Nephron progenitor cell (in vitro differentiated cells): ENCODE measurements around the gene ACOT11.

Experiments used
- DNase-seq: peaks from one replicate; pipeline ENCODE4 v3.0.0; 2021
- H3K27ac Mint-ChIP-seq: 2 replicates; pipeline ENCODE4 v1.8.0; 2021; ENCODE audit warnings: mild to moderate bottlenecking, moderate library complexity, mixed read lengths
- H3K27me3 Mint-ChIP-seq: 2 replicates; pipeline ENCODE4 v1.8.0; 2021; ENCODE audit warnings: mild to moderate bottlenecking, low read depth, mixed read lengths; ENCODE audit not compliant: poor library complexity
- H3K36me3 Mint-ChIP-seq: 2 replicates; pipeline ENCODE4 v1.8.0; 2021; ENCODE audit warnings: low read depth, mixed read lengths
- H3K4me1 Mint-ChIP-seq: 2 replicates; pipeline ENCODE4 v1.8.0; 2021; ENCODE audit warnings: mixed read lengths
- H3K4me3 Mint-ChIP-seq: 2 replicates; pipeline ENCODE4 v1.8.0; 2021; ENCODE audit warnings: mild to moderate bottlenecking, moderate library complexity, mixed read lengths
- H3K9me3 Mint-ChIP-seq: 2 replicates; pipeline ENCODE4 v1.8.0; 2021; ENCODE audit warnings: mild to moderate bottlenecking, moderate library complexity, mixed read lengths
- CTCF ChIP-seq: fragments of 200-600 bp; sonication (generic); IDR thresholded peaks from 2 replicates; pipeline ENCODE4 v1.5.0; 2021; ENCODE audit warnings: antibody characterized with exemption

The ACOT11 gene

GRCh38 chr1:54548389-54549044 lies 489 bp downstream of the ACOT11 start:
- peaks cover 4% of the 10 kb centered on the region for H3K27me3 Mint-ChIP-seq
- H3K27ac Mint-ChIP-seq = no peak overlapping the region
- no peaks in the 10 kb centered on the region for H3K36me3 Mint-ChIP-seq
- DNase-seq = no peak
- no peaks in the 10 kb centered on the region for H3K9me3 Mint-ChIP-seq
- no peak overlapping the region for H3K4me3 Mint-ChIP-seq
- TF ChIP-seq CTCF = no peak
- peaks cover 40% of the 10 kb centered on the region for H3K4me1 Mint-ChIP-seq

GRCh38 chr1:54549181-54549924 lies 1.3 kb downstream of the ACOT11 start:
- TF ChIP-seq CTCF = no peak
- Mint-ChIP-seq H3K4me1 (peaks cover 32% of the 10 kb centered on the region), H3K27ac (no peak overlapping the region), H3K36me3 (no peaks in the 10 kb centered on the region), H3K9me3 (peaks cover under 1% of the 10 kb centered on the region), H3K27me3 (peaks cover 4% of the 10 kb centered on the region), H3K4me3 (no peak overlapping the region)
- no peak for DNase-seq

GRCh38 chr1:54551891-54552290 lies 3.9 kb downstream of the ACOT11 start:
- TF ChIP-seq CTCF = no peak

GRCh38 chr1:54553602-54554313 lies 5.7 kb downstream of the ACOT11 start:
- peaks cover 7% of the 10 kb centered on the region for H3K36me3 Mint-ChIP-seq

More at GRCh38 chr1:54551891-54552290, 3.9 kb downstream of the ACOT11 start:
- DNase-seq = no peak
- Mint-ChIP-seq H3K9me3 (peaks cover 24% of the 10 kb centered on the region), H3K27me3 (peaks cover 4% of the 10 kb centered on the region), H3K4me3 (no peak overlapping the region), H3K27ac (no peak overlapping the region), H3K4me1 (peaks cover 28% of the 10 kb centered on the region), H3K36me3 (peaks cover 7% of the 10 kb centered on the region)

GRCh38 chr1:54556110-54556509 lies 8.1 kb downstream of the ACOT11 start:
- Mint-ChIP-seq H3K4me3 (no peak overlapping the region), H3K27ac (no peak overlapping the region), H3K27me3 (no peaks in the 10 kb centered on the region), H3K4me1 (peaks cover 8% of the 10 kb centered on the region), H3K9me3 (peaks cover 24% of the 10 kb centered on the region), H3K36me3 (peaks cover 7% of the 10 kb centered on the region)
- DNase-seq = no peak
- TF ChIP-seq CTCF = no peak

More at GRCh38 chr1:54553602-54554313, 5.7 kb downstream of the ACOT11 start:
- TF ChIP-seq CTCF = no peak
- Mint-ChIP-seq H3K4me3 (no peak overlapping the region), H3K27ac (no peak overlapping the region), H3K9me3 (peaks cover 24% of the 10 kb centered on the region), H3K27me3 (no peaks in the 10 kb centered on the region), H3K4me1 (peaks cover 20% of the 10 kb centered on the region)
- DNase-seq = no peak
